Right atrium auricular region (tissue), 2 donors: ENCODE results near the gene CECR2. TPM values are rescaled to one million over a fixed set of nuclear protein-coding genes. Genes with fewer than 3 reads are reported as not detected.
A peak's percentile ranks its signal among the peaks of the same experiment; 100 is the strongest.

Experiments
- DNase-seq: peaks from one replicate; pipeline ENCODE4 v3.0.0-alpha.2; 2019; ENCODE audit warnings: low spot score
- H3K27ac ChIP-seq, 2 donors: fragments of 200-600 bp; sonication (generic); 1 replicate in 1 of 2; 2 replicates in 1 of 2; pipeline ENCODE4 v1.5.1; 2016 to 2019
- H3K27me3 ChIP-seq, 2 donors: fragments of 200-600 bp; sonication (generic); one replicate each; pipeline versions ENCODE4 v1.5.1 to v1.6.0; 2017 to 2019
- H3K36me3 ChIP-seq: fragments of 200-600 bp; sonication (generic); one replicate; pipeline ENCODE4 v1.5.1; 2016
- H3K4me1 ChIP-seq, 2 donors: fragments of 200-600 bp; sonication (generic); one replicate each; pipeline versions ENCODE4 v1.5.1 to v1.6.0; 2017 to 2019
- H3K4me3 ChIP-seq, 2 donors: fragments of 200-600 bp; sonication (generic); 1 replicate in 1 of 2; 2 replicates in 1 of 2; pipeline ENCODE4 v1.5.1; 2017 to 2019; ENCODE audit warnings: mild to moderate bottlenecking in 1 of 2, moderate library complexity in 1 of 2
- H3K9me3 ChIP-seq, 2 donors: fragments of 200-600 bp; sonication (generic); one replicate each; pipeline ENCODE4 v1.5.1; 2019
- CTCF ChIP-seq, 2 donors: fragments of 200-600 bp; sonication (generic); IDR thresholded peaks; one replicate each; pipeline ENCODE4 v1.5.1; 2019; ENCODE audit warnings: antibody characterized with exemption in 2 of 2
- total RNA-seq, 2 donors: library from RNA; depleted of rRNA; stranded (reverse); fragments of >200 nt; gene quantifications; one replicate each; pipeline ENCODE4 v1.1.0, GENCODE V29; 2016

The CECR2 gene
- total RNA-seq, 2 donors from 2014 or later, result 4.0 to 4.8 TPM

- peak; percentile 84 for DNase-seq
- no peaks in the 10 kb centered on the region for H3K36me3 ChIP-seq
- H3K4me1 ChIP-seq, result peaks cover 0 to 6% of the 10 kb centered on the region in 2 donors
- H3K27me3 ChIP-seq, result no peaks in the 10 kb centered on the region
- TF ChIP-seq CTCF (IDR thresholded peaks at IDR 0.05), result no peak
- H3K4me3 ChIP-seq, result no peak overlapping the region
- no peaks in the 10 kb centered on the region for H3K9me3 ChIP-seq
- H3K27ac ChIP-seq, result peak overlapping the region; percentile 76 to 88
These were observed 209.0 kb downstream of the CECR2 start for GRCh38 chr22:17578136-17578754.

- Histone ChIP-seq H3K4me3 (no peak overlapping the region), H3K4me1 (peaks cover 0 to 5% of the 10 kb centered on the region in 2 donors), H3K27me3 (no peaks in the 10 kb centered on the region), H3K27ac (peak overlapping the region; percentile 17 to 88), H3K9me3 (no peaks in the 10 kb centered on the region), H3K36me3 (no peaks in the 10 kb centered on the region)
- DNase-seq, result no peak
- TF ChIP-seq CTCF (IDR thresholded peaks at IDR 0.05), result no peak
These were observed 210.3 kb downstream of the CECR2 start for GRCh38 chr22:17579535-17579981.

- Histone ChIP-seq H3K9me3 (no peaks in the 10 kb centered on the region), H3K4me1 (peaks cover 0 to 5% of the 10 kb centered on the region in 2 donors), H3K27me3 (no peaks in the 10 kb centered on the region), H3K27ac (no peak overlapping the region), H3K4me3 (no peak overlapping the region), H3K36me3 (no peaks in the 10 kb centered on the region)
- TF ChIP-seq CTCF (IDR thresholded peaks at IDR 0.05), result no peak
- no peak for DNase-seq
These were observed 211.3 kb downstream of the CECR2 start for GRCh38 chr22:17580441-17581031.

- DNase-seq, result no peak
- Histone ChIP-seq H3K27me3 (no peaks in the 10 kb centered on the region), H3K36me3 (no peaks in the 10 kb centered on the region), H3K4me3 (no peak overlapping the region), H3K9me3 (no peaks in the 10 kb centered on the region), H3K27ac (no peak overlapping the region), H3K4me1 (peaks cover 0 to 5% of the 10 kb centered on the region in 2 donors)
- TF ChIP-seq CTCF (IDR thresholded peaks at IDR 0.05), result no peak
These were observed 211.8 kb downstream of the CECR2 start for GRCh38 chr22:17581056-17581455.

- Histone ChIP-seq H3K27me3 (no peaks in the 10 kb centered on the region), H3K4me1 (peaks cover 0 to 5% of the 10 kb centered on the region in 2 donors), H3K4me3 (no peak overlapping the region), H3K36me3 (no peaks in the 10 kb centered on the region), H3K9me3 (no peaks in the 10 kb centered on the region), H3K27ac (no peak overlapping the region)
- DNase-seq, result no peak
- TF ChIP-seq CTCF (IDR thresholded peaks at IDR 0.05), result no peak
These were observed 212.4 kb downstream of the CECR2 start for GRCh38 chr22:17581631-17582030.
